Superior temporal gyrus (tissue), 1 donor: Measurements from ENCODE around the gene DHRS1.
"Not testable (repeated sequence)": the region's sequence is repeated elsewhere in the genome, so short reads cannot be mapped to it uniquely, and the experiment has no call there.

Experiments used
- DNase-seq: peaks from one replicate; pipeline ENCODE4 v3.0.0-alpha.2; 2016; ENCODE audit errors: extremely low spot score

DHRS1 gene

GRCh38 chr14:24246765-24247212 is 52.8 kb downstream of the DHRS1 start:
- DNase-seq: no peak

- DNase-seq: not testable (repeated sequence)
Measured at GRCh38 chr14:24245350-24245749, 54.2 kb downstream of the DHRS1 start.

DNA sequence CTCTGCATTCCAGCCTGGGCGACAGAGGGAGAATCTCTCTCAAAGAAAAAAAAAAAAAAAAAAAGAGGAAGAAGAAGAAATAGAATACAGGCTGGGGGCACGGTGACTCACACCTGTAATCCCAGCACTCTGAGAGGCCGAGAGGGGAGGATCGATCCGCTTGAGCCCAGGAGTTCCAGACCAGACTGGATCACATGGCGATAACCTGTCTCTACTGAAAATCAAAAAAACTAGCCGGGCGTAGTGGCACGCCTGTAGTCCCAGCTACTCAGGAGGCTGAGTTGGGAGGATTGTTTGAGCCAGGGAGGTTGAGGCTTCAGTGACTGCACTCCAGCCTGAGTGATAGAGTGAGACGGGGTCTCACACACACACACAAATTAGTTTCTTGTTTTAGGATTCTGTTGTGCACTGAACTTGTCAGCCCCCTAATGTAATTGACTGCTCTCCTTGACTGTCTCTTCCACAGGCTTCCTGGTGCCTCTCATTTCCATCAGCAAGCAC is 56.2 kb downstream of the DHRS1 start:
- no peak for DNase-seq

DNA sequence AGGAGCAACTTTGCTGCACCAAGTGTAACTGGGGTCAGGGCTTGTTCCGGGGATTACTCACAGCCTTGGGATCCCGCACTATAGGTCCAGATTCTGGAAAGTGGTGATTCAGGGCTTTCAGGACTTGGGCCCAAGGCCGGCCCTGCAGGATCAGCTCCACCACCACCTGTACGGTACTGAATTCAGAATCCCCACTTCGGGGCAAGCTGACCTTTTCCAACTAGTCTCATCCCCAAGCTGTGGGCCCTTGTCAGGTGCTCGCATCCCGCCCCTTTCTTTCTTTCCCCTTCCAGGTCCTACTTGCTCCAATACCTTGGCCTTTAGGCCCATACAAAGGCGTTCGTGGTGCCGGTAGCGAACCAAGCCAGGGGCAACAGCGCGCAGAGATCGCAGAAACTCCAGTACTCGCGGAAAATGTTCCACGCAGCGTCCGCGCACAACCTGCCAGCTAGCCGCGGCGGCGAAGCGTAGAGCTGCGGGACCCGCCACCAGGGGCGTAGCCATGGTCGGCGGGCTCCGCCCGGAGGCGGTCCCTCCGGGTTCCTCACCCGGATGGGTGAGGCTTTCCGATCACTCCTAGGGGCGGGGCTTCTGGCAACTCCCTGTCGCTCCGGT is 57.6 kb downstream of the DHRS1 start:
- DNase-seq: no peak
